ENCODE measurements around the gene PAPSS1. TPM values are rescaled to one million over a fixed set of nuclear protein-coding genes. Genes with fewer than 3 reads are reported as not detected.
"Not testable (repeated sequence)": the region's sequence is repeated elsewhere in the genome, so short reads cannot be mapped to it uniquely, and the experiment has no call there.

PAPSS1 gene
- total RNA-seq, 2 experiments from 2014 or later = 26.9 to 27.7 TPM

- CTCF ChIA-PET = no interaction called here
- POLR2A ChIA-PET = no interaction called here
These were observed 13.4 kb upstream of the PAPSS1 start for GRCh38 chr4:107733431-107733925.

DNA sequence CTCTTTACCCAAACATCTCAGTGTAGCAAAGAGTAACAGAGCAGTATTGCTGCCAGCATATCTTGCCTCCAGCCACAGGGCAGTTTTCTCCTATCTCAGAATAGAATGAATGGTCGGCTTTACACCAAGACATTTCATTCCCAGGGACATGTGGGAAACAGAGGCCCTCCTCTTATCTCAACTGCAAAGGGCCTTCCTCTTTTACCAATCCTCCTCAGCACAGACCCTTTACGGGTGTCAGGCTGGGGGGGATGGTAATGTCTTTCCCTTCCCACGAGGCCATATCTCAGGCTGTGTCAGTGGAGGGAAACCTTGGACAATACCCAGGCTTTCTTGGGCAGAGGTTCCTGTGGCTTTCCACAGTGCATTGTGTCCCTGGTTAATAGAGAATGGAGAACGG lies 9.0 kb upstream of the PAPSS1 start:
- CTCF ChIA-PET, POLR2A ChIA-PET: not testable (repeated sequence)

- CTCF ChIA-PET = interaction anchor here (1.8 kb wide), 1 partner anchor 10 kb away, joined by 5 read pairs; no protein-coding TSS in a partner anchor
- POLR2A ChIA-PET = not testable (repeated sequence)
These were observed 6.3 kb upstream of the PAPSS1 start for GRCh38 chr4:107726131-107726925.

DNA sequence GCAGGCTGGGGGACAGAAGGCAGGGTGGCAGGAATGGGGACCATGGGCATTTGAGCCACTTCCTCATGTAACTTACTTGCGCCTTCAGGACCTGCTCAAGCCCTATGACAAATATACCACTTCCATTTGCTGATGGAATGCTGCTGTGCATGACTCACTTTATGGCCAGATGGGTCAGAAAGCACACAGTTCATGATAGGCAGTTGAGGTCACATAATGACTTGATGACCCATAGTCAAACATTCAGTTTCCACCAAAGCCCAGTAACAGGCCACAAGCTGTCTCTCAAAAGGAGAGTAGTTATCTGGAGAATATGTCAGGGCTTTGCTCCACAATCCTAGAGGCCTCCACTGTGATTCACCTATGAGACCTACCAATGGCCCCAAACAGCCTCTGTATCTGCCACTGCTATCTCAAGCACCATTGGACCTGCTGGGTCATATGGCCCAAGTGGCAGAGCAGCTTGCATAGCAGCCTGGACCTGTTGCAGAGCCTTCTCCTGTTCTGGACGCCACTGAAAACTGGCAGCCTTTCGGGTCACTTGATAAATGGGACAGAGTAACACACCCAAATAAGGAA lies 5.3 kb upstream of the PAPSS1 start:
- POLR2A ChIA-PET = no interaction called here
- CTCF ChIA-PET = no interaction called here

- POLR2A ChIA-PET, CTCF ChIA-PET: not testable (repeated sequence)
These were observed 3.3 kb upstream of the PAPSS1 start for GRCh38 chr4:107723331-107723730.

DNA sequence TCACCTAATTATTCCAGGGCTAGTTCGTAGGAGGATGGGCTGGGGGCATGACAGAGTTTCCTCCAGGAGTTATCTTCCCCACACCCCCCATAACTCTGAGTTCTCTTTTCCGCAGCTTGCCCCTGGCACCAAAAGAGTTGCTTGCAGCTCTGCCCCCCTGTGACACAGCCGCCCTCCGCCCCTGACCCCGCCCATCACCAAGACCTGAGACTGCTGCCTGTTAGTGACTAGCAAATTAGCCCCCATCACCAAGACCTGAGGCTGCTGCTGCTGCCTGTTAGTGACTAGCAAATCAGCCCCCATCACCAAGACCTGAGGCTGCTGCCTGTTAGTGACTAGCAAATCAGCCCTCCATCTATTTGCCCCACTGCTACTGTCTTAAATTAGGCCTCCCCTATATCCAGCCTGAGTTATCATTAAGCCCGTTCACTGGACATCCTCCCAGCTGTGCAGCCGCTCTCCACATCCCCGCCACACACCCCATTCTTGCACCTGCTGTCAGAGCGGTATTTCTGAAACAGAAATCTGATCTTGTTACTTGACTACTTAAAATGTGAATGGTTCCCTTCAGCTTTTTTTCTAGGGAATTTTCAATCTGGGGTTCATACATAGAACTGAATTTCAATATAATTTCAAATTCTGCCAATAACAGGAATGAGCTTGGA lies 1.5 kb upstream of the PAPSS1 start:
- ChIA-PET CTCF (interaction anchor here (1.9 kb wide), 1 partner anchor 15 kb away, joined by 4 read pairs; no protein-coding TSS in a partner anchor), POLR2A (no interaction called here)

DNA sequence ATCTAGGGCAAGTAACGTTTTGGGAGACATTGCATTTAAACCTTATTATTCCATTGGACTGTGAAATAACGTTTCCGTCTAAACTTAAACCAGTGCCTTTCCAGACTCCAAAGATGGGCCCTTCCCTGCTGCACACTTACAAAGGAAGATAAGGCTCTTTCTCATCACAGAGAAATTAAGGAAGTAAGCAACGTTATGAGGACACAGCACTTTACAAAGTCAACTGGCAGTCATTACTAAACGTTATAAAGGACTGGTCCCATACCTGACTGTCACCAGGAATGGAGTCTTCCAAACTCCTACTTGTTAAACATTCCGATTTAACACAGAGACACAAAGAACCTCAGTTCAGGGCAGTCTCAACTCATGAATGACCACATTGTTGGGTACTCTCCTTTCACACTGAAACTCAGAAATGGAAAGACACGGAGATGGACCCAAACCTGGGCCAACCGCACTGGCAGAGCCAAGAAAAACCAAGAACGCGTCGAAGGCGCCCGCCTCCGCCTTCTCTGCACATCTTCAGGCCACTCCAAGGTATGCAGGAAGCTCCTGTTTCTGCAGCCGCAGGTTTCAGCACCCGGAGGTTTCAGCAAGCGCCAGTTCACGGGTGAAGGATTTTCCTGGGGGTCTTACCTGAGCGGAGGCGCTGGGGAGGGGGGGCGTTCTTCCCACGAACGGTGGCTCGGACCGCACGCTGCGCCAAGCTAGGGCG lies 670 bp downstream of the PAPSS1 start:
- POLR2A ChIA-PET = interaction anchor here (0.6 kb wide), 1 partner anchor 166 kb away, joined by 3 read pairs; no protein-coding TSS in a partner anchor

GRCh38 chr4:107718351-107718965 lies 1.6 kb downstream of the PAPSS1 start:
- ChIA-PET CTCF (no interaction called here), POLR2A (no interaction called here)

More for the DNA sequence above, 670 bp downstream of the PAPSS1 start:
- CTCF ChIA-PET = interaction anchor here (1.5 kb wide), 1 partner anchor 28 kb away, joined by 3 read pairs; no protein-coding TSS in a partner anchor

- ChIA-PET POLR2A (no interaction called here), CTCF (no interaction called here)
These were observed 5.8 kb downstream of the PAPSS1 start for GRCh38 chr4:107714256-107714655.

DNA sequence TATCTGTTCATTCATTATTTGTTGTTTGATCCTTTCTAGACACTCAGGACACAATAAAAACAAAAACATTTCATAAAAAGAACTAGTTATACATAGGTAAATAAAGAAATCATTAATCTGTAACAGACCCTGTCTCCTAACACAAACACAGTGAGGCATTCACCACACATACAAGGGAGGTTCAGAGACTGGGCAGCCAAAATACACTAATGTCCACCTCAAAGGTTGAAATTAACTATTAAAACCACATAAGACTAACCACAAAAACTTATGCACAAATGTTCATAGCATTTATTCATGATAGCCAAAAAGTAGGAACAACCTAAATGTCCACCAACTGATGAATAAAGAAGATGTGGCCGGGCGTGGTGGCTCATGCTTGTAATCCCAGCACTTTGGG lies 7.8 kb downstream of the PAPSS1 start:
- POLR2A ChIA-PET = no interaction called here
- CTCF ChIA-PET = interaction anchor here (0.7 kb wide), 1 partner anchor 172 kb away, joined by 4 read pairs; no protein-coding TSS in a partner anchor

- POLR2A ChIA-PET = no interaction called here
These were observed 8.2 kb downstream of the PAPSS1 start for GRCh38 chr4:107711831-107712230.

DNA sequence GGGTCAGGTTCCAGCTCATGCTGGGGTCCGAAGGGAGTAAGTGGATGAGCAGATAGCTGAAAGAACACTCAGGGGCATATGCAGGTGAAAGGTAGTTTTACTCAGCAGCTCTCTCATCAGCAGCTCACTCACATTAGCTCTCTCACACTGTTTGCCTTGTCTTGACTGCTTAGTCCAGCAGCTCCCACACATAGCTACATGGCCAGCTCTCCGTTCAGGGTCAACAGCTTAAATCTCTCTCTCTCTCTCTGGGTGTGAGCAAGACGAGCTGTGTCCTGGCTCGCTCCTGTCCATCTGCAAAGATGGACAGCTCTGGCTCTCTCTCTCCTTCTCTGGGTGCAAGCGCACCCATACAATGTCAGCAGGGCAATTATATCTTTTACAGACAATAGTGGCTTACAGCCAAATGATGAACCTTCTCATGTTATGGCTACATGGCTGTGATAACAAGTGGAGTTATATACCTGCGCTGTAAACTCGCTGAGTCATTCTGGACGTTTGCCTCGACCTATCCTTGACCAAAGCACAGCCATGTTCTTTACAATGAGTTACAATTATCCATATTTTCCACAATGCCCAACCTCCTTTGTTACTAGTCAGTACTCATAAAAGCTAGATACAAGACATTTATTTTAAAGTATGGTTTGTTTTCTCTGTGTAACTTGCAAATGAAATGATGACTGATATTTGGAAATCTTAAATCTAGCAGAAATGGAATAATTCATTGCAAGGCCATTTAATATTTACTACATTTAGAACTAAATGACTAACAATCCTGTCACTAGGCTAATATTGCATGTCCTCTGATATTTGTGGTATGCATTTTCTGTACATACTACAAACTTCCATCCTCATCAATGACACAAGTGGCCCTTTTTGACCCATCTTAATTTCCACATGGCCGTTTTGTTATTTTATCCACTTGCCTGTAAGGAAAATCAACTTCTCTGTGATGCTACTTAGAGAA lies 9.3 kb downstream of the PAPSS1 start:
- ChIA-PET CTCF (no interaction called here), POLR2A (no interaction called here)

More at GRCh38 chr4:107711831-107712230, 8.2 kb downstream of the PAPSS1 start:
- CTCF ChIA-PET = no interaction called here

- CTCF ChIA-PET = no interaction called here
- POLR2A ChIA-PET = no interaction called here
These were observed 10.1 kb downstream of the PAPSS1 start for GRCh38 chr4:107709916-107710315.

DNA sequence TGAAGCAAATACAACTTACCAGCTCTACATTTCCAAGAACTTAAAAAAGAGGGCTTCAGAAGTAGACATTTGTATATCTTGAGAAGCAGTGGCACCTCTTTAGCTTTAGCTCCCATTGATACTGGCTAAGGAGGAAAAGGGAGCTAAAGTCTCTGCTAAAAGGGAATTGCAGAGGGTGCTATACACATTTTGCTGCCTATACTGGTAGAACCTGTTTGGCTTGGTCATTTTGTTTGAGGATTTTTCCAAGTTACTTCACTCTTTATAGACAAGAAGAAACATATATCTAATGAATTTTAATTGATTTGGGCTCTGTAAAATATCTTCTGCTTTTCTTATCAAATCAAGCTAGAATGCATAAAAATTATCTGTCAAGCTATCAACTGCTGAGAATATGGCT lies 11.8 kb downstream of the PAPSS1 start:
- CTCF ChIA-PET = no interaction called here

DNA sequence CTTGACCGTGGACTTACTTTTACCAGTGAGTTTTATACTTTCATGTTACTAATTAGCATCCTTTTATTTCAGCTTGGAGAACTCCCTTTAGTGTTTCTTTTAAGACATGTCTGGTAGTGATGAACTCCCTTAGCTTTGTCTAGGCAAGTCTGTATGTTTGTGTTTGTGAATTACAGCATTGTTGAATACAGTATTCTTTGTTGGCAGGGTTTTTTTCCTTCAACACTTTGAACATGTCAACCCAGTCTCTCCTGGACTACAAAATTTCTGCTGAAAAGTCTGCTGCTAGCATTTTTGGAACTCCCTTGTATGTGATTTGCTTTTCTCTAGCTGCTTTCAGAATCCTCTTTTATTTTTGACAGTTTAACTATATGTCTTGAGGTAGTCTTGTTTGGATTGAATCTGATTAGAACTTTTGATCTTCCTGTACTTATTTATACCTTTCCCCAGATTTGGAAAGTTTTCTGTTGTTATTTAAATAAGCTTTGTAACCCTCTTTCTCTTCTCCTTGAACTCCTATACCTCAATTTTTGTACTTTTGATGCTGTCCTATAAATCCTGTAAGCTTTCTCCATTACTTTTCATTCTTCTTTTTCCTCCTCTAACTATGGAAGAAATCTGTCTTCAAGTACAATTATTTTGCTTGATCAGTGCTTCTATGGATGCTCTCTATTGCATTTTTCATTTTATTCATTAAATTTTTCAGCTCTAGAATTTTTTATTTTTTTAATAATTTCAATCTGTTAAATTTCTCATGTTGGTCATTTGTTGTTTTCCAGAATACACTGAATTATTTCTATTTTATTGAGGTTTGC lies 14.1 kb downstream of the PAPSS1 start:
- POLR2A ChIA-PET = no interaction called here
- CTCF ChIA-PET = interaction anchor here (1.2 kb wide), 1 partner anchor 11 kb away, joined by 3 read pairs; no protein-coding TSS in a partner anchor

More for the DNA sequence above, 11.8 kb downstream of the PAPSS1 start:
- POLR2A ChIA-PET = no interaction called here

DNA sequence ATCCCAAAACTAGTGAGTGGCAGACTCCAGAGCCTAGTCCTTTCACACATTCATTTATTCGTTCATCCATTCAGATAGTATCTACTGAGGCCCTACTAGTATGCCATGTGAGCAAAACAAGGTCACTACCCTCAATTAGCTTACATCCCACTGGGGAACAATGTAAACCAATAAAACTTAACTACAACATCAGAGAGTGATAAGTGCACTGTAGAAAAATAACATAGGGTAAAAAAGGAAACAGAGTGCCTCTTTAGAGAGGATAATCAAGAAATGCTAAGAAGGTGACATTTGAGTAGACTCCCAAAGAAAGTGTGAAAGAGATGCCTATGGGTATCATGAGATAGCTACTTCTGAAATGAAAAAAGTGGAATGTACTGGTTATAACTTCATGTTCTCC lies 18.5 kb downstream of the PAPSS1 start:
- ChIA-PET CTCF (no interaction called here), POLR2A (no interaction called here)

DNA sequence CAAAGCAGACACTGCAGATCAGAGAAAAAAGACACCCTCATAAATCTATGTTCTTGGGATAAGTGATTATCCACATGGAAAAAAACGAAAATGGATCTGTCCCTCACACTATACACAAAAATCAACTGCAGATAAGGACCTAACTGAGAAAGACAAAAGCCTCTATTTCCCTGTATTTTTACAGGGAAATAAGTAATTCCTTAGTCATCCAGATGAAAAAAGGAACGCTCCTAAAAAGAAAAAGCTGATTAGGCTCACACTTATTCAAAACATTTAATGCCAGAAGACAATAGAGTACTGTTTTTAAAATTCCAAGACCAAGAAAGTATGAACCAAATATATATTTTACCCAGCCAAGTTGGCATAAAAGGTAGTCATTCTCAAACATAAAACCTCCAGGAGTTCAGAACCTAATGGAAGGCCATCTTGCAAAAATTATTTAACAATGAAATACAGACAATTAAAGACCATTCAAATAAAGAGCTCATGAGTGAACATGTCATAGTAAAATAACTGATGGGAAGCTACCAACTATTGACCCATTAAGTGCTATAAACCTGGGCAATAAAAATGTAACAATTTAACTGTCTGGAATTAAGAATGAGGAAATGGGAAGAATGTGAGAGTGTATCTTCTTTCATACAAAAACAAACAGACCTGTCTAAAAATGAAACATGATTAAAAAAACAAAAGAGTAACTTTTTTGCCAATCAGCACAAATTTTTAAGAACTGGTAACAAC lies 20.4 kb downstream of the PAPSS1 start:
- CTCF ChIA-PET = no interaction called here

More for the DNA sequence above, 20.4 kb downstream of the PAPSS1 start:
- POLR2A ChIA-PET = no interaction called here

Data from activated CD8-positive, alpha-beta memory T cell treated with anti-CD3 and anti-CD28 coated beads for 36 hours (primary cell).